H9 (cell line): ENCODE measurements around the gene MS4A18. TPM values are rescaled to one million over a fixed set of nuclear protein-coding genes. Genes with fewer than 3 reads are reported as not detected.

Source experiments
- DNase-seq: peaks from one replicate; pipeline ENCODE4 v3.0.0-alpha.2; 2017
- H2AFZ ChIP-seq: one replicate; pipeline ENCODE4 v1.6.1; 2013; ENCODE audit warnings: mild to moderate bottlenecking, low read length, control low read depth, moderate library complexity
- H2AK5ac ChIP-seq: 2 replicates; pipeline ENCODE4 v1.6.1; 2013; ENCODE audit warnings: low read length, control low read depth, mixed read lengths; ENCODE audit not compliant: insufficient read length
- H2BK120ac ChIP-seq: one replicate; pipeline ENCODE4 v1.6.1; 2013; ENCODE audit warnings: low read depth, mild to moderate bottlenecking, low read length, control low read depth, inconsistent platforms; ENCODE audit not compliant: poor library complexity, severe bottlenecking
- H2BK12ac ChIP-seq: 2 replicates; pipeline ENCODE4 v1.6.1; 2013; ENCODE audit warnings: low read length, control low read depth, mixed read lengths, low read depth; ENCODE audit not compliant: insufficient read length
- H2BK15ac ChIP-seq: 2 replicates; pipeline ENCODE4 v1.6.1; 2013; ENCODE audit warnings: low read depth, low read length, control low read depth
- H2BK20ac ChIP-seq: one replicate; pipeline ENCODE4 v1.6.1; 2013; ENCODE audit warnings: low read depth, mild to moderate bottlenecking, low read length, control low read depth, inconsistent platforms; ENCODE audit not compliant: poor library complexity, severe bottlenecking
- H2BK5ac ChIP-seq: 2 replicates; pipeline ENCODE4 v1.6.1; 2013; ENCODE audit warnings: low read length, control low read depth, mixed read lengths; ENCODE audit not compliant: insufficient read length
- H3K14ac ChIP-seq: 2 replicates; pipeline ENCODE4 v1.6.1; 2013; ENCODE audit warnings: low read length, control low read depth; ENCODE audit not compliant: insufficient read depth
- H3K18ac ChIP-seq: 2 replicates; pipeline ENCODE4 v1.6.1; 2013; ENCODE audit warnings: low read depth, mild to moderate bottlenecking, mixed read lengths, low read length, control low read depth; ENCODE audit not compliant: insufficient read length
- H3K23ac ChIP-seq: 2 replicates; pipeline ENCODE4 v1.6.1; 2013; ENCODE audit warnings: low read length, control low read depth, mixed read lengths, low read depth; ENCODE audit not compliant: insufficient read length
- H3K23me2 ChIP-seq: 2 replicates; pipeline ENCODE4 v1.6.1; 2013; ENCODE audit warnings: low read depth, mild to moderate bottlenecking, mixed read lengths, low read length, control low read depth; ENCODE audit not compliant: insufficient read length, poor library complexity, severe bottlenecking
- H3K27ac ChIP-seq: 2 replicates; pipeline ENCODE4 v1.5.1; 2013; ENCODE audit warnings: low read length, control low read depth, mixed read lengths, low read depth; ENCODE audit not compliant: insufficient read length
- H3K27me3 ChIP-seq: 2 replicates; pipeline ENCODE4 v1.6.1; 2013; ENCODE audit warnings: low read length, control low read depth, inconsistent platforms; ENCODE audit not compliant: insufficient read depth
- H3K4ac ChIP-seq: 2 replicates; pipeline ENCODE4 v1.6.1; 2013; ENCODE audit warnings: low read depth, mild to moderate bottlenecking, control low read depth, inconsistent platforms, low read length, moderate library complexity
- H3K4me1 ChIP-seq: 2 replicates; pipeline ENCODE4 v1.6.1; 2013; ENCODE audit warnings: low read length, control low read depth, inconsistent platforms; ENCODE audit not compliant: insufficient read depth
- H3K4me2 ChIP-seq: 2 replicates; pipeline ENCODE4 v1.6.1; 2013; ENCODE audit warnings: low read length, control low read depth, mixed read lengths; ENCODE audit not compliant: insufficient read length, insufficient read depth
- H3K56ac ChIP-seq: 2 replicates; pipeline ENCODE4 v1.6.1; 2013; ENCODE audit warnings: low read depth, mild to moderate bottlenecking, mixed read lengths, low read length, control low read depth; ENCODE audit not compliant: insufficient read length
- H3K79me1 ChIP-seq: 2 replicates; pipeline ENCODE4 v1.6.1; 2013; ENCODE audit warnings: low read depth, mild to moderate bottlenecking, moderate library complexity, low read length, control low read depth, inconsistent platforms; ENCODE audit not compliant: insufficient read depth, poor library complexity, severe bottlenecking
- H3K79me2 ChIP-seq: 2 replicates; pipeline ENCODE4 v1.6.1; 2013; ENCODE audit warnings: low read length, control low read depth, inconsistent platforms; ENCODE audit not compliant: insufficient read depth
- H3K9ac ChIP-seq: 2 replicates; pipeline ENCODE4 v1.6.1; 2013; ENCODE audit warnings: low read length, control low read depth, mixed read lengths; ENCODE audit not compliant: insufficient read length; ENCODE audit errors: extremely low read depth
- H3K9me3 ChIP-seq: one replicate; pipeline ENCODE4 v1.6.1; 2013; ENCODE audit warnings: low read depth, low read length, inconsistent platforms; ENCODE audit not compliant: control insufficient read depth
- H3T11ph ChIP-seq: one replicate; pipeline ENCODE4 v1.6.1; 2013; ENCODE audit warnings: mild to moderate bottlenecking, low read length, control low read depth, inconsistent platforms
- H4K20me1 ChIP-seq: one replicate; pipeline ENCODE4 v1.6.1; 2013; ENCODE audit not compliant: control insufficient read depth, insufficient read length, insufficient read depth
- H4K5ac ChIP-seq: 2 replicates; pipeline ENCODE4 v1.6.1; 2013; ENCODE audit warnings: low read depth, mild to moderate bottlenecking, mixed read lengths, low read length, control low read depth; ENCODE audit not compliant: insufficient read length
- H4K8ac ChIP-seq: replicated peaks from 2 replicates; pipeline ENCODE4 v1.6.1; 2013; ENCODE audit warnings: low read length, control low read depth, mixed read lengths, low read depth; ENCODE audit not compliant: insufficient read length
- H4K91ac ChIP-seq: 2 replicates; pipeline ENCODE4 v1.6.1; 2013; ENCODE audit warnings: low read depth, mild to moderate bottlenecking, moderate library complexity, mixed read lengths, low read length, control low read depth; ENCODE audit not compliant: insufficient read length
- H3K27ac Mint-ChIP-seq, 3 experiments: 2 replicates in 2 of 3; 3 replicates in 1 of 3; pipeline ENCODE4 v1.8.0; 2020 to 2021; ENCODE audit warnings: mixed read lengths in 3 of 3, mild to moderate bottlenecking in 1 of 3, moderate library complexity in 1 of 3
- H3K27me3 Mint-ChIP-seq: 2 replicates; pipeline ENCODE4 v1.8.0; 2021; ENCODE audit warnings: low read depth, mild to moderate bottlenecking, moderate library complexity, mixed read lengths
- H3K36me3 Mint-ChIP-seq, 3 experiments: 2 replicates in 2 of 3; 3 replicates in 1 of 3; pipeline ENCODE4 v1.8.0; 2020 to 2021; ENCODE audit warnings: low read depth in 3 of 3, mixed read lengths in 3 of 3; ENCODE audit not compliant: insufficient read depth in 1 of 3
- H3K4me1 Mint-ChIP-seq, 2 experiments: 2 replicates each; pipeline ENCODE4 v1.8.0; 2020; ENCODE audit warnings: mixed read lengths in 2 of 2
- H3K4me3 Mint-ChIP-seq, 2 experiments: 2 replicates in 1 of 2; 3 replicates in 1 of 2; pipeline ENCODE4 v1.8.0; 2020 to 2021; ENCODE audit warnings: mild to moderate bottlenecking in 2 of 2, mixed read lengths in 2 of 2, moderate library complexity in 1 of 2
- H3K9me3 Mint-ChIP-seq, 2 experiments: 2 replicates in 1 of 2; 3 replicates in 1 of 2; pipeline ENCODE4 v1.8.0; 2020; ENCODE audit warnings: mild to moderate bottlenecking in 2 of 2, mixed read lengths in 2 of 2, moderate library complexity in 1 of 2
- WGBS: extraction: QIAGEN DNeasy Blood & Tissue Kit; methylation state at CpG from one replicate; pipeline ENCODE4 v1.1.7; 2013; ENCODE audit warnings: missing lambda C conversion rate, low lambda C conversion rate, mixed read lengths; ENCODE audit not compliant: insufficient read length; ENCODE audit errors: extremely low coverage; 5-methylcytosine and 5-hydroxymethylcytosine counted together
- total RNA-seq: library from RNA; stranded (reverse); gene quantifications from 2 replicates; pipeline ENCODE4 v1.2.1, GENCODE V29; 2021
- TF ChIP-seq, protein P1 (sequence below): fragments of 200-600 bp; sonication (generic); conservative IDR thresholded peaks from 3 replicates; pipeline ENCODE4 v1.8.0; 2021; ENCODE audit warnings: antibody characterized with exemption, mild to moderate bottlenecking

MS4A18 gene
- total RNA-seq, 1 experiment from 2014 or later: not detected

DNA sequence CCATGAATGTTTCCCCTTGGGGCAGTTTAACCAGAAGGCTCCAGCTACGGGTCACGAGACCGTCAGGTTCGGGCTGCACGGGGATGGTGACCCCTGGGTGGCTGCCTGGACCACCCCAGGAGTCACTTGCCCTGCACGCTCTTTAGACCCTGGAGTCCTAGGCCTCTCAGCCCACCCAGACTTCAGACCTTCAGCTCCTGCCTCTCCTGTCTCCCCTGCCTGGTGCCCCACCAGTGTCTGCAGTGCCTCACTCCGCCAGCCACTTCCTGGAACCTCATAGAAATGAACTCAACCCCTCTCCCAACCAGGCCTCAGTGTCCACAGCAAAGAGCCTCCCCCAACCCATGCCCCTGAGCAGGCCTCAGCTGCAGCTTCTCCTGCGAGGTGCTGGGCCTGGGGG, 48.1 kb downstream of the MS4A18 start:
- H3K23ac ChIP-seq: no peak overlapping the region
- no peak overlapping the region for H4K5ac ChIP-seq
- no peaks in the 10 kb centered on the region for H4K20me1 ChIP-seq
- H3K14ac ChIP-seq: no peak overlapping the region
- no peak for DNase-seq
- no peaks in the 10 kb centered on the region for H3K4me1 ChIP-seq
- H2BK15ac ChIP-seq: no peak overlapping the region
- H2BK5ac ChIP-seq: no peak overlapping the region
- no peak overlapping the region for H3K9ac ChIP-seq
- no peak overlapping the region for H4K91ac ChIP-seq
- H2BK120ac ChIP-seq: no peak overlapping the region
- H2BK20ac ChIP-seq: no peak overlapping the region
- no CpG with 5 or more reads among the region's 8 CpGs for WGBS
- no peaks in the 10 kb centered on the region for H3K79me2 ChIP-seq
- no peak overlapping the region for H3T11ph ChIP-seq
- H3K9me3 ChIP-seq: no peaks in the 10 kb centered on the region
- Mint-ChIP-seq H3K9me3 (no peaks in the 10 kb centered on the region; a peak in 1 of 5 replicates), H3K4me1 (peaks cover 9 to 11% of the 10 kb centered on the region in 2 experiments), H3K4me3 (no peak overlapping the region), H3K27ac (peak overlapping the region in 1 of 3 experiments; percentile 73; a peak in 2 of 7 replicates), H3K27me3 (peaks cover 25% of the 10 kb centered on the region), H3K36me3 (peaks cover 0 to 5% (median 0%) of the 10 kb centered on the region in 3 experiments; a peak in 1 of 7 replicates)
- no peak overlapping the region for H4K8ac ChIP-seq
- H2BK12ac ChIP-seq: no peak overlapping the region
- H3K4me2 ChIP-seq: no peak overlapping the region
- TF ChIP-seq, protein P1, sequence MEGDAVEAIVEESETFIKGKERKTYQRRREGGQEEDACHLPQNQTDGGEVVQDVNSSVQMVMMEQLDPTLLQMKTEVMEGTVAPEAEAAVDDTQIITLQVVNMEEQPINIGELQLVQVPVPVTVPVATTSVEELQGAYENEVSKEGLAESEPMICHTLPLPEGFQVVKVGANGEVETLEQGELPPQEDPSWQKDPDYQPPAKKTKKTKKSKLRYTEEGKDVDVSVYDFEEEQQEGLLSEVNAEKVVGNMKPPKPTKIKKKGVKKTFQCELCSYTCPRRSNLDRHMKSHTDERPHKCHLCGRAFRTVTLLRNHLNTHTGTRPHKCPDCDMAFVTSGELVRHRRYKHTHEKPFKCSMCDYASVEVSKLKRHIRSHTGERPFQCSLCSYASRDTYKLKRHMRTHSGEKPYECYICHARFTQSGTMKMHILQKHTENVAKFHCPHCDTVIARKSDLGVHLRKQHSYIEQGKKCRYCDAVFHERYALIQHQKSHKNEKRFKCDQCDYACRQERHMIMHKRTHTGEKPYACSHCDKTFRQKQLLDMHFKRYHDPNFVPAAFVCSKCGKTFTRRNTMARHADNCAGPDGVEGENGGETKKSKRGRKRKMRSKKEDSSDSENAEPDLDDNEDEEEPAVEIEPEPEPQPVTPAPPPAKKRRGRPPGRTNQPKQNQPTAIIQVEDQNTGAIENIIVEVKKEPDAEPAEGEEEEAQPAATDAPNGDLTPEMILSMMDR: no peak
- no peaks in the 10 kb centered on the region for H3K79me1 ChIP-seq
- H3K56ac ChIP-seq: no peak overlapping the region
- H3K18ac ChIP-seq: no peak overlapping the region
- no peak overlapping the region for H3K4ac ChIP-seq
- no peaks in the 10 kb centered on the region for H3K23me2 ChIP-seq
- H3K27ac ChIP-seq: no peak overlapping the region
- no peak overlapping the region for H2AK5ac ChIP-seq
- H3K27me3 ChIP-seq: no peaks in the 10 kb centered on the region
- no peak overlapping the region for H2AFZ ChIP-seq
